AG04450 (cell line): ENCODE measurements around the gene ZNF280B. TPM values are rescaled to one million over a fixed set of nuclear protein-coding genes. Genes with fewer than 3 reads are reported as not detected.

Experiments used
- CTCF ChIA-PET: fragments of 300-600, 350-600 bp; formaldehyde crosslinking; extraction: SDS; loops from one replicate; lab custom pipeline; 2022; ENCODE audit warnings: antibody characterized with exemption, inconsistent platforms; lab: Charles Lee
- POLR2A ChIA-PET: fragments of 350-600 bp; formaldehyde crosslinking; extraction: SDS; loops from one replicate; lab custom pipeline; 2021; ENCODE audit warnings: antibody characterized with exemption, inconsistent platforms; lab: Yijun Ruan, JAX
- DNase-seq: peaks from one replicate; pipeline ENCODE4 v3.0.0-alpha.2; 2011; ENCODE audit warnings: low read depth, low spot score
- H3K27ac ChIP-seq: one replicate; pipeline ENCODE4 v1.5.1; 2012; ENCODE audit warnings: low read depth, low read length, control low read depth
- H3K27me3 ChIP-seq: one replicate; pipeline ENCODE4 v1.6.0; 2012; ENCODE audit warnings: low read length; ENCODE audit not compliant: control insufficient read depth, insufficient read depth
- H3K4me3 ChIP-seq: 2 replicates; pipeline ENCODE4 v1.5.1; 2011; ENCODE audit warnings: mild to moderate bottlenecking, low read depth, low read length, control low read depth
- H3K9me3 ChIP-seq: 2 replicates; pipeline ENCODE4 v1.5.1; 2012; ENCODE audit warnings: low read length; ENCODE audit not compliant: control insufficient read depth, insufficient read depth
- CTCF ChIP-seq: IDR thresholded peaks from 2 replicates; pipeline ENCODE4 v1.5.1; 2011; ENCODE audit warnings: low read depth, low read length, control low read depth, inconsistent platforms
- polyA plus RNA-seq: library from polyadenylated mRNA; depleted of rRNA; stranded (reverse); fragments of >200 nt; gene quantifications from 2 replicates; pipeline ENCODE4 v1.2.3, GENCODE V29; 2011

ZNF280B gene
- polyA plus RNA-seq, 1 experiment = 2.3 TPM

- CTCF ChIA-PET = interaction anchor here (1.0 to 1.5 kb wide), 3 partner anchors 35 to 99 kb away, joined by 4 to 5 read pairs (median 4); no protein-coding TSS in a partner anchor
- H3K9me3 ChIP-seq = no peaks in the 10 kb centered on the region
- TF ChIP-seq CTCF = no peak
- H3K27me3 ChIP-seq = no peaks in the 10 kb centered on the region
- no peak overlapping the region for H3K4me3 ChIP-seq
- no peak overlapping the region for H3K27ac ChIP-seq
- DNase-seq = no peak
- POLR2A ChIA-PET = no interaction called here
These were observed 20.5 kb downstream of the ZNF280B start for GRCh38 chr22:22487869-22488597.

- no peak overlapping the region for H3K4me3 ChIP-seq
- POLR2A ChIA-PET = no interaction called here
- no peak overlapping the region for H3K27ac ChIP-seq
- no peak for TF ChIP-seq CTCF
- no peaks in the 10 kb centered on the region for H3K27me3 ChIP-seq
- H3K9me3 ChIP-seq = no peaks in the 10 kb centered on the region
- CTCF ChIA-PET = interaction anchor here (2.7 kb wide), 1 partner anchor 100 kb away, joined by 8 read pairs; no protein-coding TSS in a partner anchor
- no peak for DNase-seq
These were observed 21.5 kb downstream of the ZNF280B start for GRCh38 chr22:22487059-22487458.

GRCh38 chr22:22486132-22486899 is 22.2 kb downstream of the ZNF280B start:
- TF ChIP-seq CTCF = no peak
- no peak for DNase-seq
- ChIA-PET CTCF (interaction anchor here (0.6 to 2.7 kb wide), 3 partner anchors 21 to 101 kb away, joined by 3 to 8 read pairs (median 3); no protein-coding TSS in a partner anchor), POLR2A (no interaction called here)
- no peaks in the 10 kb centered on the region for H3K9me3 ChIP-seq
- no peak overlapping the region for H3K27ac ChIP-seq
- no peak overlapping the region for H3K4me3 ChIP-seq
- no peaks in the 10 kb centered on the region for H3K27me3 ChIP-seq

- no peaks in the 10 kb centered on the region for H3K9me3 ChIP-seq
- DNase-seq = no peak
- TF ChIP-seq CTCF = no peak
- ChIA-PET CTCF (interaction anchor here (0.6 to 2.7 kb wide), 3 partner anchors 20 to 102 kb away, joined by 3 to 8 read pairs (median 3); no protein-coding TSS in a partner anchor), POLR2A (no interaction called here)
- no peaks in the 10 kb centered on the region for H3K27me3 ChIP-seq
- no peak overlapping the region for H3K27ac ChIP-seq
- no peak overlapping the region for H3K4me3 ChIP-seq
These were observed 23.0 kb downstream of the ZNF280B start for GRCh38 chr22:22485524-22485923.

- H3K27me3 ChIP-seq = no peaks in the 10 kb centered on the region
- CTCF ChIA-PET = interaction anchor here (0.7 to 2.8 kb wide), 4 partner anchors 19 to 177 kb away, joined by 3 to 12 read pairs (median 8); no protein-coding TSS in a partner anchor
These were observed 24.5 kb downstream of the ZNF280B start for GRCh38 chr22:22484023-22484422.

More at GRCh38 chr22:22484023-22484422, 24.5 kb downstream of the ZNF280B start:
- DNase-seq = no peak
- Histone ChIP-seq H3K27ac (no peak overlapping the region), H3K4me3 (no peak overlapping the region), H3K9me3 (no peaks in the 10 kb centered on the region)
- no peak for TF ChIP-seq CTCF
- POLR2A ChIA-PET = no interaction called here
